ENCODE data around the gene SH3BP2. TPM values are rescaled to one million over a fixed set of nuclear protein-coding genes. Genes with fewer than 3 reads are reported as not detected.

SH3BP2 gene
- total RNA-seq, 1 experiment from 2014 or later, result 9.6 TPM

GRCh38 chr4:2882341-2882740 is 89.5 kb downstream of the SH3BP2 start:
- H3K9me3 ChIP-seq, result no peaks in the 10 kb centered on the region
- no peaks in the 10 kb centered on the region for H3K27me3 ChIP-seq
- H3K4me3 ChIP-seq, result no peak overlapping the region
- H3K36me3 ChIP-seq, result peaks cover 8% of the 10 kb centered on the region
- no peak for DNase-seq

DNA sequence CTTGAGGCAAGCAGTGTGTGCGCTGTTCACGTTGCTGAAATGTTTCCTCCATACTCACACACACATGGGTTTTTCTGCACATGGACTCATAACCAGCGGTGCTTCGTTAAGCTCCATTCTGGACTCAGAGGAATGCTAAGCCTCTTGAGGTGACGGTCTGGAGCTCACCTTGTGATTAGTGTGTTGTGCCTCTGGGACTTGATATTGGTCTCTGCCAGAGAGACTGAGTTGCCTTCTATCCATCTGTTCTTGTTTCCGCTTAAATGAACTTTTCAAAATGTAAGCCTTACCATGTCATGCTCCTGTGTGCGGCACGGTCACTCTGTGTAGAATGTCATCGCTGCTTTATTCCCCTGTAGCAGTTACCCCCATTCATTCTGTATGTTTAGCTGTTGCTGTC is 93.3 kb downstream of the SH3BP2 start:
- peaks cover 8% of the 10 kb centered on the region for H3K36me3 ChIP-seq
- DNase-seq, result no peak
- H3K27me3 ChIP-seq, result no peaks in the 10 kb centered on the region
- no peaks in the 10 kb centered on the region for H3K9me3 ChIP-seq
- no peak overlapping the region for H3K4me3 ChIP-seq

DNA sequence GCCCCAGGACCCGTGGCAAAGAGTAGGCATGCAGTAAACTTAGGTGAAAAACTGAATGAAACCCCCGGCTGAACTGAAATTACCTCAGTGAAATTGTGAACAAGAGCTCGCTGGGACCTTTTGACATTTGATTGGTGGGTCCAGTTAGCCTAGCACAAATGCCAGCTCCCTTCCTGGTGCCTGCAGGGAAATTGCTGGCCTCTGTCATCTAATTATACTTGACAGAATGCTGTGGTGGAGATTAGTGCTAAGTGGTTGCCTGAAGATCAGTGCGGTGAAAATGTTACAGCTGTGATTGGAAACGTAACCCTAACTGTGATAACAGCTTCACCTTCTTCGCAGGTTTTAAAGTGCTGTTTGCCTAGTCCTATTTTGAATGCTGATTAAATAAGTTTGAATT is 93.7 kb downstream of the SH3BP2 start:
- H3K27me3 ChIP-seq, result no peaks in the 10 kb centered on the region
- no peak for DNase-seq
- no peak overlapping the region for H3K4me3 ChIP-seq
- no peaks in the 10 kb centered on the region for H3K9me3 ChIP-seq
- H3K36me3 ChIP-seq, result peaks cover 8% of the 10 kb centered on the region

DNA sequence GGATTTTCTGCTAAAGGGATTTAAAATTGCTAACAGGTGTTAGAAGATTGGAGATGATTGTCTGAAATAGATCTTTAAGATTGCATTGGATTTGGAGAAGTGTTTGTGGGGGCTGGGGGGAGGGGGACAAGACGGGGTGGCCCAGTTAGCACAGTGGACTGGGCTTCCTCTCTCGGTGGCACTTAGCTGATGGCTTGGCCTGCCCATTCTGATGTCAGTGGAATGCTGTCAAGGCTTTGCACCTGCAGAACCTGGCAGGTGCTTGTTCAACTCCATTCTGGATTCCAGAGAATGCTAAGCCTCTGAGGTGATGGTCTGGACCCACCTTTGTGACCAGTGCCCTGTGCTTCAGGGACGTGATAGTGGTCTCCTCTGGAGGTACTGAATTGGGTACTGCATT is 94.5 kb downstream of the SH3BP2 start:
- no peaks in the 10 kb centered on the region for H3K9me3 ChIP-seq
- no peaks in the 10 kb centered on the region for H3K27me3 ChIP-seq
- DNase-seq, result no peak
- peaks cover 8% of the 10 kb centered on the region for H3K36me3 ChIP-seq
- H3K4me3 ChIP-seq, result no peak overlapping the region

DNA sequence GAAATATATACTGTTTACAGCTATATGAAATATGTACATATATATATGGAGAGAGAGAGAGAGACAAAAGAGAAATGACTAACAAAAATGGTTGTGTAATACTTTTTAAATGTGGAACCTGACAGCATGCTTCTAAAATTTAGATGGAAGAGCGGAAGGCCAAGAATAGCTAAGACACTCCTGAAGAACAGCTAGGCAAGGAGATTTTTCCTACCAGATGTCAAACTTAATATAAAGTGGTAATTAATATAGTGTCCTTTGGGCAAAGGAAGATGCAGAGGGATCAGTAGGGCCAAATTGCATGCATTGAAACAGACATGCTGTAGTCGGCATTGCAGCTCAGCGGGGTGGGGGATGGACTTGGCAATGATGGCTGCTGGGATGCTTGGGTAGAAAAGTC is 96.0 kb downstream of the SH3BP2 start:
- H3K27me3 ChIP-seq, result no peaks in the 10 kb centered on the region
- no peak for DNase-seq
- H3K36me3 ChIP-seq, result peaks cover 8% of the 10 kb centered on the region
- H3K9me3 ChIP-seq, result no peaks in the 10 kb centered on the region
- no peak overlapping the region for H3K4me3 ChIP-seq

Other genes starting within 250 kb of the SH3BP2 start
- gene TNIP2, start 36.7 kb upstream of the SH3BP2 start, total RNA-seq (2014; rRNA removed; shearing (Covaris generic); ENCODE audit: low replicate concordance), result 32.5 and 78.0 TPM in 2 replicates
- 62.5 and 77.3 TPM in 2 replicates for gene ADD1, start 50.8 kb downstream of the SH3BP2 start, total RNA-seq (2014; rRNA removed; shearing (Covaris generic); ENCODE audit: low replicate concordance)
- 32.5 and 45.2 TPM in 2 replicates for gene NOP14, start 170.3 kb downstream of the SH3BP2 start, total RNA-seq (2014; rRNA removed; shearing (Covaris generic); ENCODE audit: low replicate concordance)
- gene GRK4, start 170.5 kb downstream of the SH3BP2 start, total RNA-seq (2014; rRNA removed; shearing (Covaris generic); ENCODE audit: low replicate concordance), result 2.6 and 3.7 TPM in 2 replicates